ENCODE results near the gene PPFIBP2.

GRCh38 chr11:7494086-7494745, 19.6 kb upstream of the PPFIBP2 start:
- TF ChIP-seq CTCF (IDR thresholded peaks at IDR 0.05) (no peak), EZH2 (IDR thresholded peaks at IDR 0.05) (no peak)

All from neural progenitor cell (in vitro differentiated cells).